Lower lobe of right lung (tissue), 2 donors: ENCODE measurements around the gene SCIN. TPM values are rescaled to one million over a fixed set of nuclear protein-coding genes. Genes with fewer than 3 reads are reported as not detected.

Source experiments
- ATAC-seq, 2 donors: fragments of 200-7000 bp; cut with Tn5 transposase; one replicate each; pipeline ENCODE4 v1.9.1; 2020 to 2022; ENCODE audit warnings: mild to moderate bottlenecking in 2 of 2, moderate library complexity in 2 of 2
- DNase-seq: peaks from one replicate; pipeline ENCODE4 v3.0.0-alpha.2; 2020
- H3K27ac ChIP-seq: fragments of 200-600 bp; one replicate; pipeline ENCODE4 v1.8.0; 2022
- H3K27me3 ChIP-seq: fragments of 200-600 bp; one replicate; pipeline ENCODE4 v1.8.0; 2022; ENCODE audit warnings: low read depth
- H3K36me3 ChIP-seq: fragments of 200-600 bp; one replicate; pipeline ENCODE4 v1.8.0; 2022; ENCODE audit warnings: mild to moderate bottlenecking
- H3K4me1 ChIP-seq: fragments of 200-600 bp; one replicate; pipeline ENCODE4 v1.8.0; 2022
- H3K4me3 ChIP-seq: fragments of 200-600 bp; one replicate; pipeline ENCODE4 v1.8.0; 2022; ENCODE audit warnings: mild to moderate bottlenecking
- H3K9me3 ChIP-seq: fragments of 200-600 bp; one replicate; pipeline ENCODE4 v1.8.0; 2022
- intact Hi-C: fragments of 100-400 bp; cut with DNase I; formaldehyde crosslinking; loops from one replicate; pipeline ENCODE4 v1.11.0; 2022
- total RNA-seq: library from RNA; stranded (reverse); fragmentation: NEBNext Ultra II Directional; extraction: Animal tissue kit (Norgen Biotek cat#: 25700); gene quantifications from one replicate; pipeline ENCODE4 v1.2.1, GENCODE V29; 2021
- TF ChIP-seq, protein P1 (sequence below): fragments of 200-600 bp; IDR thresholded peaks from one replicate; pipeline ENCODE4 v1.8.0; 2022; ENCODE audit warnings: antibody characterized with exemption, mild to moderate bottlenecking
- donor health status: DM: no; HTN: yes; CAD: no; lungs with severe emphysema.

Gene SCIN
- total RNA-seq, 1 donor from 2014 or later = 21.1 TPM

DNA sequence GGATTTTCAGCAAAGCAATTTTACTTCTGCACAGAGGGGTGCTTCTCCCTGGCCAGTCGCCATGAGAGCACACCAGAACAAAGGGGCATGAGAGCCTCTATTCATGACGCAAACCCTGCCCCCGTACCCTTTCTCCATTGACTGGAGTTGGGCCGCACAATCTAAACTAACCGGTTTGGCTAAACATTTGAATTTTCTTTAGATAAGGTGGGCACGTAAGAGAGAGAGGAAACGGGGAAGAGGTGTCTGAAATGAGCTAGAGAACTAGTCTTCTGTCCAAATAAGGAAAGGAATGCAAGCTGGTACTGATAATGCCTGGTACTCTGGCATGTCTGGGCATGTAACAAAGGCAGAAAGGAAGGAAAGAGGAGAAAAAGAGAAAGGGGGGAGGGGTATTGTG lies 13.2 kb upstream of the SCIN start:
- Histone ChIP-seq H3K36me3 (no peaks in the 10 kb centered on the region), H3K4me3 (no peak overlapping the region), H3K9me3 (no peaks in the 10 kb centered on the region), H3K27me3 (no peaks in the 10 kb centered on the region), H3K27ac (no peak overlapping the region), H3K4me1 (no peaks in the 10 kb centered on the region)
- ATAC-seq = no peak
- intact Hi-C loops = no loop called here
- TF ChIP-seq, protein P1, sequence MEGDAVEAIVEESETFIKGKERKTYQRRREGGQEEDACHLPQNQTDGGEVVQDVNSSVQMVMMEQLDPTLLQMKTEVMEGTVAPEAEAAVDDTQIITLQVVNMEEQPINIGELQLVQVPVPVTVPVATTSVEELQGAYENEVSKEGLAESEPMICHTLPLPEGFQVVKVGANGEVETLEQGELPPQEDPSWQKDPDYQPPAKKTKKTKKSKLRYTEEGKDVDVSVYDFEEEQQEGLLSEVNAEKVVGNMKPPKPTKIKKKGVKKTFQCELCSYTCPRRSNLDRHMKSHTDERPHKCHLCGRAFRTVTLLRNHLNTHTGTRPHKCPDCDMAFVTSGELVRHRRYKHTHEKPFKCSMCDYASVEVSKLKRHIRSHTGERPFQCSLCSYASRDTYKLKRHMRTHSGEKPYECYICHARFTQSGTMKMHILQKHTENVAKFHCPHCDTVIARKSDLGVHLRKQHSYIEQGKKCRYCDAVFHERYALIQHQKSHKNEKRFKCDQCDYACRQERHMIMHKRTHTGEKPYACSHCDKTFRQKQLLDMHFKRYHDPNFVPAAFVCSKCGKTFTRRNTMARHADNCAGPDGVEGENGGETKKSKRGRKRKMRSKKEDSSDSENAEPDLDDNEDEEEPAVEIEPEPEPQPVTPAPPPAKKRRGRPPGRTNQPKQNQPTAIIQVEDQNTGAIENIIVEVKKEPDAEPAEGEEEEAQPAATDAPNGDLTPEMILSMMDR = no peak
- no peak for DNase-seq

DNA sequence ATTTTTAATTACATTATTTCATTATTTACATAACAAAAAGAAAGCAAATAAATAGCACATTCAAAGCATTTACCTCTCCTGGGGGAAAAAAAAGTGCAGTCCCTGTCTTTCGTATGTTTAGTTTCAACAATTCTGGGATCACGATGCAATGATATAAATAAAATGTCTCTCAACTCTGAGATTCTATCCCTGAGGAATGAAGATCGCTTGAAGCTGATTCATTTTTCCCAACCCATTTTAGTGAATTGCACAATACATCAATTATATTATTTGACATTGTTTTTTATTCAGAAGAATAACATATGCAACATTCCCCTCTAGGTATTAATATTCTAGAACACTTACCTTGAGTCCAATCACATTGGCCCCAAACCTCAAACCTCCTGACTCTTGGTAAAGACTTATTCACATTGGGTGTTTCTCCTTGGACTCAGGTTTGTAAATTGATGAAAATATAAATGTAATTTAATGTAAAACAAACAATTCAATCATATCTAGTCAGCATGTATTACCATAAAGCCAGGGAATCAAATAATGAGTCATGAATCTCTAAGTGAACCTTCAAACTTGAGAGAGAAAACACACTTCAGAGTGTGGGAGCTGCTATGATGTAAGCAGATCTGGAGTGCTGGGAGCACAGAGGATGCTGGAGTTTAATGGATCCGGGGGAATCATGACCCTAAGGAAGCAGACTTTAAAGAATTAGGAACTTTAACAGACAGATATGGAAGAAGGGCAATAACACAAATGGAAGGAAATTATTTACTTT lies 5.3 kb upstream of the SCIN start:
- intact Hi-C loops = no loop called here
- Histone ChIP-seq H3K27ac (no peak overlapping the region), H3K4me1 (peaks cover 7% of the 10 kb centered on the region), H3K9me3 (no peaks in the 10 kb centered on the region), H3K4me3 (no peak overlapping the region), H3K27me3 (peaks cover 10% of the 10 kb centered on the region), H3K36me3 (no peaks in the 10 kb centered on the region)
- ATAC-seq (no peak), DNase-seq (no peak)
- TF ChIP-seq, protein P1 = no peak

DNA sequence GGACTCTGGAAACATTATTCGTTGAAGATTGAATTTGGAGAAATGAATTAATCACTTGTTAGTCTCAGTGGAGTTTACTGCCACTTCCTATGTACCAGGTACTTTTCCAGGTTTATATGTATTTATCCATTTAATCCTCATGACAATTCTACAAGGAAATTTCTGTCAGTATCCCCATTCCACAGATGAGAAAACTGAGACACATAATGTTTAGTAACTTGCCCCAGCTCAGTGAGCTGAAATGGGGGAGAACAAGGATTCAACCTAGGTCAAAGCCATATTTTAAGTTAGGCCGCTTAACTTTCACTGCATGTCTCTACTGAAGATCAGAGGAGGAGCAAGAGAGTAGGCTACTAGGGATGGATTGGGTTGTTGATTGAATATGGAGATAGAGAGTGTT lies 4.6 kb upstream of the SCIN start:
- intact Hi-C loops = no loop called here
- Histone ChIP-seq H3K4me3 (no peak overlapping the region), H3K27me3 (peaks cover 17% of the 10 kb centered on the region), H3K36me3 (no peaks in the 10 kb centered on the region), H3K4me1 (peaks cover 14% of the 10 kb centered on the region), H3K27ac (no peak overlapping the region), H3K9me3 (no peaks in the 10 kb centered on the region)
- TF ChIP-seq, protein P1 = no peak
- ATAC-seq (no peak), DNase-seq (no peak)

DNA sequence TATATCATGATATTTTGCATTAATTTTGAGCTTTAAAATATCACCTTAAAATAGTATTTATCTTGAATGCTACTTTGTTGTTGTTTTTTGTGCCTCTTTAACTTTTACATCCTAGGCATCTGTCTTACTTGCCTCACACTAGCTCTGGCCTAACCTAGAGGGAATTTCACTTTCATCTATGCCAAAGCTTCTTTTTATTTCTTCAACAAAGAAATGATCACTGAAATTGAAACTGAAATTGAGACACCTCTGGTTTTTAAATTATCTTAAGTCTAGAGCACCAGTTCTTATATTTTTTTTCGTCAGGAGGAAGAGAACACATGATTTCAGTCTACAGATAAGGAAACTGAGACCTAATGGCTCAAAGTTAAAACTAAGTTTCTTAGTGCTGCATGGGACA lies 3.5 kb upstream of the SCIN start:
- Histone ChIP-seq H3K27ac (no peak overlapping the region), H3K27me3 (peaks cover 26% of the 10 kb centered on the region), H3K36me3 (no peaks in the 10 kb centered on the region), H3K4me1 (peaks cover 15% of the 10 kb centered on the region), H3K9me3 (no peaks in the 10 kb centered on the region), H3K4me3 (no peak overlapping the region)
- no peak for ATAC-seq
- TF ChIP-seq, protein P1 = no peak
- intact Hi-C loops = no loop called here
- no peak for DNase-seq

DNA sequence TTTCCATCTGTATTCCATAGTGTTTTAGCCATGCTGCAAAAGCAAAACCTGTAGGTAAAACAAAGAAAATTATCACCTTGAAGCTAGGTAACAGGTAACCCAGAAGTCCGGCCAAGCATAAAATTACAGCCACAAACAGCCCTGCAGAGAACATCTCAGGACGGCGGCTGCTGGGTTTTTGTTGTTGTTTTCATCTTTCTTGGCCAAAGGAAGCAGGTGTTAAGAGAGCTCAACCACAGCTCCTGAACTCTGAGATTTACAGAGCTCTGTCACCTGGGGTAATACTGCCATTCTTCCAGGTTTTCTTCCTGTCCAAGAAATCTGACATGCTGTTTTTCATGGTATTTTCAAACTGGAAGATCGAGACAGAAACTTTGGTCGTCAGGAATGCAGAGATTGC lies 847 bp upstream of the SCIN start:
- Histone ChIP-seq H3K4me3 (peak overlapping the region; percentile 53), H3K4me1 (peaks cover 15% of the 10 kb centered on the region), H3K36me3 (no peaks in the 10 kb centered on the region), H3K9me3 (no peaks in the 10 kb centered on the region), H3K27ac (peak overlapping the region; percentile 66), H3K27me3 (peaks cover 26% of the 10 kb centered on the region)
- TF ChIP-seq, protein P1 = no peak
- ATAC-seq (no peak), DNase-seq (no peak)
- intact Hi-C loops = no loop called here
